Stimulated activated CD4-positive, alpha-beta T cell treated with anti-CD3 and anti-CD28 coated beads, TNF-alpha, amount 100 ng/mL, for 1 hour (primary cell): ENCODE results near the gene AGAP2.
"Not testable (repeated sequence)": the region's sequence is repeated elsewhere in the genome, so short reads cannot be mapped to it uniquely, and the experiment has no call there.

Experiments used
- DNase-seq, 3 donors: peaks; one replicate each; pipeline ENCODE4 v3.0.0-alpha.2; 2020; ENCODE audit warnings: low read depth in 3 of 3, low spot score in 1 of 3

Gene AGAP2

DNA sequence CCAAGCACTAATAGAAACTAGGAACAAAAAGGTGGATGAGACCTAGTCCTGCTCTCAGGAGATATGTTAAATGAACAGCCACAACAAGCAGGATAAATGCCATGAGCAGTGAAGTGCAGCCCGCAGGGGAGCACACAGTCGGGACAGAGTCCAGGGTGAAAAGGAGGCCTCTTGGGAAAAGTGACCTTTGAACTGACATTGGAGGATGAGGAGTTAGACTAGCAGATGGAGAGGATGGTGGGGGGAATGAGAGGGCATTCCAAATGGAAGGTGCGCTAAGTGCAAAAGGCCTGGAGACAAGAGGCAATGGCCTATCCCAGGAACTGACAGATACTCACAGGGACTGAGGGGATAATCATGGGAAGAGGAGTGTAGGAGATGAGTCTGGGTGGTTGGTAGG lies 40.1 kb downstream of the AGAP2 start:
- DNase-seq: no peak

- DNase-seq: no peak
Observed at GRCh38 chr12:57697076-57697475, 41.5 kb downstream of the AGAP2 start.

DNA sequence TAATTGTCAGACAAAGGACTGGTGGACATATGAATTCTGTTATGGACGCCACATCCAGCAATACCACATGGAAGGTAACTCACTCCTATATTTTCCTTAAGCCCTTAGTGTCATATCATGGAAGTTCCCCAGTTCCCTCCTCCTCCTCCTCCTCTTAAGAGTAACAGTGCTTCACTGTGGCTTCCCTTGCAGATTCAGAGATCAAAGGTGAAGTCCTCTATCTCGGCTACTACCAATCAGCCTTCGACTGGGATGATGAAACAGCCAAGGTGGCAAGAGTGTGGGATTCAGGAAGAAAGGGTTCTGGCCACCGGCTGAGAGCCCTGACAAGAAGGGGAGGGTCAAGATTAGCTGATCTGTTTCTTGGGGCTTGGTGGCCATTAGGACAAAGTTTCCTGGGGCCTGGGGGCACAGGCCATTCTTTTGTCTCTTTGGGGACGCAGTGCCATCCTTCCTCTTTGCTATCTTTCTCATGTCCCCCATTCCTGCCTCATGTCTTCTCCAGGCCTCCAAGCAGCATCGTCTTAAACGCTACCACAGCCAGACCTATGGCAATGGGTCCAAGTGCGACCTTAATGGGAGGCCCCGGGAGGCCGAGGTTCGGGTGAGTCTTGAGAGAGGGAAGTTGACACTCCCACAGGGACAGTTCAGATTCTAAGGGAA lies 42.6 kb downstream of the AGAP2 start:
- DNase-seq: no peak

- DNase-seq: no peak
Observed at GRCh38 chr12:57694459-57695019, 44.0 kb downstream of the AGAP2 start.

DNA sequence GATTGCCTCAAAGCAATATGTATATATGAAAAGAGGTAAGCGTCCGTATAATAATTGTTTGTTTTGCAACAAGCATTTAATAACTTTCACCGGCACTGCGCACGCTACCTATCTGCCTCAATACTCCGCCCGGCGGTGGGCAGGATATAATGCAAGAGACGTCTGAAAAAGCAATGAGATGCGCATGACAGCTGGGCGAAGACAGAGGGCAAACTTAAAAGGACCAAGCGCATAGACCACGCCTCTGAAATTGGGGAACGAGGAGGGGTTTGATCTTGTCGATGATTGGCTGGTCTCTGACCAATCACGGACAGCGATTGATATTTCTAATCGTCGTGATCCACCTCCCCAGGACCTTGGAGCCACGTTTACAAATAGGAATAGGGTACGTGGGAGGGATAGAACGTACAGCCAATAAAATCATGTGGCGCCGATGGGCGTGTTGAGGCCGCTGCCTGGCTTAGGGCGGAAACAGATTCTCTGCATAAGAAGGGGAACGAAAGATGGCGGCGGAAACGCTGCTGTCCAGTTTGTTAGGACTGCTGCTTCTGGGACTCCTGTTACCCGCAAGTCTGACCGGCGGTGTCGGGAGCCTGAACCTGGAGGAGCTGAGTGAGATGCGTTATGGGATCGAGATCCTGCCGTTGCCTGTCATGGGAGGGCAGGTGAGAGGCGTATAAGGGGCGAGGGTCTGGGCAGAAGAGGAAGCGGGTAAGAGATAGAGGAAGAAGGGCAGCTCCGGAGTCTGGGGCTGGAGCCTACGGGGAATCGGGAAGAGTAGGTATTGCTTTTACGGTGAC lies 44.7 kb downstream of the AGAP2 start, which contains the start of gene OS9:
OS9 (plus strand) TSS at position 474 of the 800 bp plus-strand sequence; CDS start at position 504, 30 bp downstream.
- DNase-seq: peak; percentile 74 to 91 (median 88)

- DNase-seq: no peak
Observed at GRCh38 chr12:57693317-57693658, 45.3 kb downstream of the AGAP2 start.

- no peak for DNase-seq
Observed at GRCh38 chr12:57692500-57692899, 46.0 kb downstream of the AGAP2 start.

- no peak for DNase-seq
Observed at GRCh38 chr12:57688931-57689330, 49.6 kb downstream of the AGAP2 start.

DNA sequence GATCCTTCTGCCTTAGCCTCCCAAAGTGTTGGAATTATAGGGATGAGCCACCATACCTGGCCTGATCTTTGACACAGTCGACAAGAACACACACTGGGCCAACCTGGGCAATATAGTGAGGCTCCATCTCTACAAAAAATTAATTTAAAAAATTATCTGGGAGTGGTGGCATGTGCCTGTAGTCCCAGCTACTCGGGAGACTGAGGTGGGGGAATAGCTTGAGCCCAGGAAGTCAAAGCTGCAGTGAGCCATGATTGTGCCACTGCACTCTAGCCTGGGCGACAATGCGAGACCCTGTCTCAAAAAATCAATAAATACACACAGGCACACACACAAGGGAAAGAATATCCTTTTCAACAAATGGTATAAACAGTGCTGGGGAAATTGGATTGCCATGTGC lies 50.7 kb downstream of the AGAP2 start:
- DNase-seq: no peak

GRCh38 chr12:57679697-57680096 lies 58.8 kb downstream of the AGAP2 start:
- no peak for DNase-seq

DNA sequence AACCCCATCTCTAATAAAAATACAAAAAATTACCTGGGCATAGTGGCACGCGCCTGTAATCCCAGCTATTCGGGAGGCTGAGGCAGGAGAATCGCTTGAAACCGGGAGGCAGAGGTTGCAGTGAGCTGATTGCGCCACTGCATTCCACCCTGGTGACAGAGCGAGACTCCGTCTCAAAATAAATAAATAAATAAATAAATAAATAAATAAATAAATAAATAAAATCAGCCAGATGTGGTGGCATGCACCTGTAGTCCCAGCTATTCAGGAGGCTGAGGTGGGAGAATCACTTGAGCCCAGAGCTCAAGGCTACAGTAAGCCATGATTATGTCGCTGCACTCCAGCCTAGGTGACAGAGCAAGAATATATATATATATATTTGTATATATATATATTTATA lies 60.6 kb downstream of the AGAP2 start:
- DNase-seq: not testable (repeated sequence)

DNA sequence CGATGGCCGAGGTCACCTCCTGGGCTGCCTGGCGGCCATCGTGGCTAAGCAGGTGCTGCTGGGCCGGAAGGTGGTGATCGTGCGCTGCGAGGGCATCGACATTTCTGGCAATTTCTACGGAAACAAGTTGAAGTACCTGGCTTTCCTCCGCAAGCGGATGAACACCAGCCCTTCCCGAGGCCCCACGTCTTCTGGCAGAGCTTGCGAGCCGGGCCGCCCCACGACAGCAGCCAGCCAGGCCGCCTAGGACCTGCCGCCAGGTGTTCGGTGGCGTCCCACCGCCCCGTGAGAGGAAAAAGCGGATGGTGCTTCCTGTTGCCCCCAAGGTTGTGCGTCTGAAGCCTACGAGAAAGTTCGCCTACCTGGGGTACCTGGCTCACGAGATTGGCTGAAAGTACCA lies 63.9 kb downstream of the AGAP2 start:
- DNase-seq: no peak
